ENCODE results near the gene TLE3.

GRCh38 chr15:70116317-70116716 is 18.6 kb upstream of the TLE3 start:
- no peak for TF ChIP-seq EZH2phosphoT487 (IDR thresholded peaks at IDR 0.05; ENCODE audit: low read depth, severe bottlenecking, unreplicated experiment)
- TF ChIP-seq CTCF (IDR thresholded peaks at IDR 0.05; ENCODE audit: poor library complexity), result no peak

Data from hepatocyte (in vitro differentiated cells).